Activated naive CD4-positive, alpha-beta T cell treated with anti-CD3 and anti-CD28 coated beads for 36 hours (primary cell): ENCODE results near the gene ARHGAP4. TPM values are rescaled to one million over a fixed set of nuclear protein-coding genes. Genes with fewer than 3 reads are reported as not detected.

Source experiments
- CTCF ChIA-PET: fragments of 350-600 bp; sonication (Branson Sonifier 250); formaldehyde crosslinking; loops from one replicate; lab custom pipeline; 2021; ENCODE audit warnings: antibody characterized with exemption; lab: Charles Lee
- DNase-seq: peaks from one replicate; pipeline ENCODE4 v3.0.0-alpha.2; 2020
- H3K27ac Mint-ChIP-seq: one replicate; pipeline ENCODE4 v1.8.0; 2021; ENCODE audit warnings: mild to moderate bottlenecking, mixed read lengths
- H3K27me3 Mint-ChIP-seq: one replicate; pipeline ENCODE4 v1.8.0; 2021; ENCODE audit warnings: low read depth, mixed read lengths
- H3K36me3 Mint-ChIP-seq: one replicate; pipeline ENCODE4 v1.8.0; 2021; ENCODE audit warnings: low read depth, mixed read lengths
- H3K4me1 Mint-ChIP-seq: one replicate; pipeline ENCODE4 v1.8.0; 2021; ENCODE audit warnings: low read depth, mixed read lengths
- H3K4me3 Mint-ChIP-seq: one replicate; pipeline ENCODE4 v1.8.0; 2021; ENCODE audit warnings: mild to moderate bottlenecking, moderate library complexity, mixed read lengths
- H3K9me3 Mint-ChIP-seq: one replicate; pipeline ENCODE4 v1.8.0; 2021; ENCODE audit warnings: mixed read lengths
- intact Hi-C: fragments of 100-400 bp; cut with micrococcal nuclease; formaldehyde crosslinking; loops from one replicate; pipeline ENCODE4 v1.15.1; 2023
- total RNA-seq, 2 experiments: library from RNA; stranded (reverse); gene quantifications; one replicate each; pipeline ENCODE4 v1.2.3, GENCODE V29; 2021

Gene ARHGAP4
- total RNA-seq, 2 experiments from 2014 or later = 154 to 161 TPM

DNA sequence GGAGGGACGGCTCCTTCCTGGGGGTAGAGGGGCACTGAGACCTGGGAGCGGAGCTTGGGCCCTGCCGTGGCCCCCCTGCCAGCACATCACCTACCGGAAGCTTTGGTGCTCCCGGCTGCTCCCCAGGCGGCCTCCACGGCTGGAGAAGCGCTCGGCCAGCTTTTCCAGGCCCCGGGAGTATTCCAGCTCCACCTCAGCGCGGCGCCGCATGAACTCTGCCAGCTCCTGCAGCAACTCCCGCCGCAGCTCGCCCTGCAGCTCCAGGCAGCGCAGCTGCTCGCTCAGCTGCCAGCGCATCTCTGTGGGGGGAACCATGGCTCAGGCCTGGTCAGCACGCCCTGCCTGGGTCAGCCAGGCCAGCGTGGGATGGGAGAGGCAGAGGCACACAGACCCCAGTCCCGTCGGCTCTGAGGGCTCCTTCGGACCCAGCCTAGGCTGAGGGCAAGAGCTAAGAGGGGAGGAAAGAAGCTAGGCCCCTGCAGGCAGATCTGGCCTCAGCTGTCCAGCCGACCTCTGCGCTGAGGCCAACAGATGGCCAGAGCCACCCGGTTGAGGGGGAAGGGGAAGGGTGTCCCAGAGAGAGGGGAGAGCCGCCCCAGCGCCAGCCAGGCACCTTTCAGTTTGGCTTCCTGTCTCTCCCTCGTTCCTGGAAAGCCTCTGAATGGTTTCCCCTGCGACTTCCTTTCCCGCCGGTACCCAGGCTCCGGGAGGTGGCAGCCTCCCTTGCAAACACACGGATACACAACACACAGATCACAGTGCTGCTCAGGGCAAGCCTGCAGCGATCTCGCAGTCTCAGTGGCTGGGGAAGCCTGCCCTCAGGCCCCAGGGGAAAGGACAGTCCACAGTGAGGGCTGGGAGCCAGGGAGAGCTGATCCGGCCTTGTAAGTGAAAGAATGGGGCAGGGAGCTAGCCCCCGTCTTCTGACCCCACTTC, 4.3 kb downstream of the ARHGAP4 start:
- CTCF ChIA-PET = interaction anchor here (0.7 to 10.6 kb wide), 5 partner anchors 11 to 155 kb away, joined by 3 to 82 read pairs (median 4); partner anchors contain the start of gene RENBP
- intact Hi-C loops = no loop called here
- peaks cover 31% of the 10 kb centered on the region for H3K36me3 Mint-ChIP-seq
- peak overlapping the region; percentile 92 for H3K4me3 Mint-ChIP-seq
- peaks cover 24% of the 10 kb centered on the region for H3K4me1 Mint-ChIP-seq
- no peaks in the 10 kb centered on the region for H3K9me3 Mint-ChIP-seq
- peak overlapping the region; percentile 98 for H3K27ac Mint-ChIP-seq
- no peaks in the 10 kb centered on the region for H3K27me3 Mint-ChIP-seq
- peak; percentile 58 for DNase-seq

DNA sequence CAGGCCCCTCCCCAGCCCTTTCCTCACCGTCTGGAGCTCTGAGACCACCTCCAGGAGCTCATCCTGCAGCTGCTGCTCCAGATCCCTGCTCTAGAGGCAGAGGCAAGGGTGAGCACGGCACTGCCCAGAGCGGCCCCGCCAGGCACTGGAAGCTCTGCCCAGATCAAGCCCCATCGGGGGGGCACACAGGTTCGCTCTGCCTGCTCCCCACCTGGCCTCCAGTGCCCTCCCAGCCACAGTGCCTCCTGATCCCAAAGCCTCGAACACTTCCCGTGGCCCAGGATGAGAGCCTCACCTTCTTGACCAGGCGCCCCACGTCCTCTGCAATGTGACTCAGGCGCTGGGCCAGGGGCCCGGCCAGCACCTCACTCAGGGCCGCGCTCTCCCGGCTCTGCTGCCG, 5.0 kb downstream of the ARHGAP4 start:
- CTCF ChIA-PET = interaction anchor here (10.6 kb wide), 1 partner anchor 26 kb away, joined by 82 read pairs; the partner anchor contains the start of gene RENBP
- H3K9me3 Mint-ChIP-seq = no peaks in the 10 kb centered on the region
- H3K36me3 Mint-ChIP-seq = peaks cover 34% of the 10 kb centered on the region
- no peak for DNase-seq
- no peaks in the 10 kb centered on the region for H3K27me3 Mint-ChIP-seq
- no peak overlapping the region for H3K27ac Mint-ChIP-seq
- H3K4me3 Mint-ChIP-seq = no peak overlapping the region
- peaks cover 24% of the 10 kb centered on the region for H3K4me1 Mint-ChIP-seq
- intact Hi-C loops = no loop called here

DNA sequence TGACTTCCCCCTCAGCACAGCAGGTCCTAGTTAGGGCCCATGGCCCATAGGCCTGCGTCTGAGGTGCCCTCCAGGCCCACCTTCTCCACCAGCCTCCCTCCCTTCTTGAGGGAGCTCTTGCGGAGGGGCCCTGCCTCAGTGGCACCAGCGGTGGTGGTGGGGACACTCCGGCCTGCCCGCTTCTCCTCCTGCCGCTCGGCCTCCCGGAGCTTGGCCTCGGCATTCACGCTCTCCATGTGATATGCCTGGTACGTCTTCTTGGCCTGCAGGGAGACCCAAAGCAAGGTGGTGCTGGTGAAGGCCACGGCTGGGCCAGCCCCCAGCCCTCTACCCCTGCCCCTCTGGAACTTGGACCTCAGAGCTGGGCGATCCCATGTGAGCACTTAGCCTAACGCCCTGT, 5.5 kb downstream of the ARHGAP4 start:
- H3K4me3 Mint-ChIP-seq = no peak overlapping the region
- no peak overlapping the region for H3K27ac Mint-ChIP-seq
- intact Hi-C loops = no loop called here
- CTCF ChIA-PET = interaction anchor here (10.6 kb wide), 1 partner anchor 26 kb away, joined by 82 read pairs; the partner anchor contains the start of gene RENBP
- H3K4me1 Mint-ChIP-seq = peaks cover 24% of the 10 kb centered on the region
- no peaks in the 10 kb centered on the region for H3K27me3 Mint-ChIP-seq
- H3K9me3 Mint-ChIP-seq = no peaks in the 10 kb centered on the region
- peaks cover 32% of the 10 kb centered on the region for H3K36me3 Mint-ChIP-seq
- no peak for DNase-seq

DNA sequence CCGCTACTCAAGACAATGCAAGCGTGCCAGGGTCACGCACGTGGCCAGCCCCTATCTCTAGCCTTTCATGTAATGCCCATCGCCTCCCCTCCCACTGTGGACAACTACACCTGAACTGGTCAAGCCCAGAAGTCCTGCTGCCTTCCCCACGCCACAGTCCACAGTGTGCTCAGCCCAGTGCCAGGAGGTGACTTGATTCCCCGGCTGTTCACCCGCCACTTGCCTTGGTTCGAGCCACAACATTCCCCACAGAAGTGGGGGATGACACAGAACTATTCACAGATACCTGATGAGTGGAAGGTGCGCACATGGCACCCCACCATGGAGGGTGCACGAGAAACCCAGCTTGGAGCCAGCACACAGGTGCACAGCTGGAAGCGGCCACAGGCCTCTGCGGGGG, 6.8 kb downstream of the ARHGAP4 start:
- Mint-ChIP-seq H3K4me3 (no peak overlapping the region), H3K36me3 (peaks cover 27% of the 10 kb centered on the region), H3K27ac (no peak overlapping the region), H3K4me1 (peaks cover 24% of the 10 kb centered on the region), H3K27me3 (no peaks in the 10 kb centered on the region), H3K9me3 (no peaks in the 10 kb centered on the region)
- intact Hi-C loops = no loop called here
- CTCF ChIA-PET = no interaction called here
- DNase-seq = no peak

DNA sequence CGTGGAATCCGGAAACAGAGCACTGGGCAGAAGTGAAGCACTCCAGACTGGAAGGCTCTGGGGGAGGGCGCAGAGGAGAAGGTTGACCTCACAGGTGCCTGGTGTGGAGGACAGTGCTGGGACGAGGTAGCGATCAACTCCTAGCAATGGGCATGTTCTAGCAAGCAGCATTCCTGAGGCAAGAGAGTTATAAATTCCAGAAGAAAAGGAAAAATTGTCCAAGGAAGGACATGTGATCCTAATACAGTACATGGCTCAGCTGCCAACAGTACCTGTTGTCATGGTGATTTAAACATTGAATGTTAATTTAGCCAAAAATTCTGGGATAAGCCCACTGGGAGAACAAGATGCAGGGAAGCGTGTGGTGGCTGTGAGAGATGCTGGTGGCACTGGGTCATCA, 8.2 kb downstream of the ARHGAP4 start:
- no peak overlapping the region for H3K4me3 Mint-ChIP-seq
- DNase-seq = no peak
- no peaks in the 10 kb centered on the region for H3K27me3 Mint-ChIP-seq
- peaks cover 17% of the 10 kb centered on the region for H3K4me1 Mint-ChIP-seq
- H3K27ac Mint-ChIP-seq = no peak overlapping the region
- peaks cover 24% of the 10 kb centered on the region for H3K36me3 Mint-ChIP-seq
- H3K9me3 Mint-ChIP-seq = no peaks in the 10 kb centered on the region
- intact Hi-C loops = no loop called here
- CTCF ChIA-PET = no interaction called here

DNA sequence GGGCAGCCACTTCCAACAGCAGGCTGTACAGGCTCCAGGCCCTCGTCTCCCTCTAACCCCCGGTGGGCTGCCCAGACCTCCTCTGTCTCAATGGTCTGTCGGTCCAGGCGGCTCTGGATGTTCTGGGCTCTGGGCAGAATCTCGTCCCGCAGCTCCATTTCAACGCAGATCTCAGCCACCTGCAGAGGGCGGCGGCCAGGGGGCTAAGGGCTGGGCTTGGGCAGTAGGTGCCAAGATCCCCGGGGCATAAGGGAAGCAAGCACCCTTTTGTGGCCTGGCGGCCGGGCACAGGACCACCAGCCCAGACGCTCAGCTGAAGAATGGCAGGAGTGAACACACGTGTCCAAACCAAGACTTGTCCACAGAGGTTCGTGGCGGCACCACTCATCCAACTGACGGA, 12.4 kb downstream of the ARHGAP4 start:
- no peak overlapping the region for H3K27ac Mint-ChIP-seq
- CTCF ChIA-PET = no interaction called here
- no peak overlapping the region for H3K4me3 Mint-ChIP-seq
- intact Hi-C loops = no loop called here
- H3K27me3 Mint-ChIP-seq = no peaks in the 10 kb centered on the region
- H3K4me1 Mint-ChIP-seq = peaks cover 11% of the 10 kb centered on the region
- no peaks in the 10 kb centered on the region for H3K9me3 Mint-ChIP-seq
- no peak for DNase-seq
- peaks cover 21% of the 10 kb centered on the region for H3K36me3 Mint-ChIP-seq

DNA sequence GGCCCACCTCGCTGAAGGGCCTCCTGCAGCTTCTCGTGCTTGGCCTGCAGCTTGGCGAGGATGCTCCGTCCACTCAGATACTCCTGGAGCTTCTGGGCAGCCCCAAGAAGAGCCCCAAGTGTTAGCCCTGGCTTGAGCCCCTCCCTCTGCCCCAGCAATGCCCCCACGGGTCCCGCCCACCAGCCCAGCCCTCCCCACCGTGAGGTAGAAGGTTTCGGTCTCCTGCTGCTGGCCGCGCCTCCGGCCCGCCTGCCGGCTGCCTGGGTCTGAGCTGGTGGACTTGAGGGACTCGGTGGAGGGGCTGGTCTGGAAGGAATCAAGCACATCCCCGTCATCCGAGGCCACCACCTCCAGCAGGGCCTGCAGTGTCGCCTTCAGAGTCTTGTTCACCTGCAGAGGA, 12.9 kb downstream of the ARHGAP4 start:
- Mint-ChIP-seq H3K36me3 (peaks cover 20% of the 10 kb centered on the region), H3K4me3 (no peak overlapping the region), H3K9me3 (no peaks in the 10 kb centered on the region), H3K27ac (no peak overlapping the region), H3K4me1 (peaks cover 11% of the 10 kb centered on the region), H3K27me3 (no peaks in the 10 kb centered on the region)
- CTCF ChIA-PET = no interaction called here
- DNase-seq = no peak
- intact Hi-C loops = no loop called here

DNA sequence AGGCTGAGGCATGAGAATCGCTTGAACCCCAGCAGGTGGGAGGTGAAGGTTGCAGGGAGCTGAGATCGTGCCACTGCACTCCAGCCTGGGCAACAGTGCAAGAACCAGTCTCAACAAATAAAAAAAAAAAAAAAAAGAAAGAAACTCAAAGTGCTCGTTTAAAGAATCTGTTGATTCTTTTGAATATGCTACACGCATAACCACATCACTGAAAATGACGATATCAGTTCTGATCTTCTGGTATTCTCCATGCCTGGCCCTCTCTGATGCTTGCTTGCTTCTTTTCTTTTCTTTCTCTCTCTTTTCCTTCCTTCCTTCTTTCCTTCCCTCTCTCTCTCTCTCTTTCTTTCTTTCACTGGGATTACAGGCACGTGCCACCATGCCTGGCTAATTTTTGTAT, 14.3 kb downstream of the ARHGAP4 start:
- Mint-ChIP-seq H3K9me3 (no peaks in the 10 kb centered on the region), H3K27ac (no peak overlapping the region), H3K27me3 (no peaks in the 10 kb centered on the region), H3K4me3 (no peak overlapping the region), H3K36me3 (peaks cover 12% of the 10 kb centered on the region), H3K4me1 (peaks cover 8% of the 10 kb centered on the region)
- CTCF ChIA-PET = no interaction called here
- intact Hi-C loops = no loop called here
- DNase-seq = no peak

DNA sequence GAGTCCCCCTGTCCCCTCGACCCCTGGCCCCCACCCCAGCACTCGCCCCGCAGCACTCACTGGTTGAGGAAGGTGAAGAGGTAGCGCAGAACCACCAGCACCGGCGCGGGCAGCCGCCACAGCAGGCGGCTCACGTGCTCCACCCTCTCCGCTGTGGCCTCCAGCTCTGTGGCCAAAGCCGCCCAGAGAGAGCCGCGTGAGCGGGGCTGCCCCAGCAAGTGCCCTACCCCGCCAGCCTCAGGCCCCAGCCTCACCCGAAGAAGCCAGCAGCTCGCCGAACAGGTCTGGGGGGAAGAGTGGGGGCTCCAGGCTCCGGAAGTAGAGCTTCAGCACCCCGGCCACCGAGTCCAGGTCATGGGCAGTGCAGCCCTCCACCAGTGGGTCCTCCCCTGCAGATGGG, 15.6 kb downstream of the ARHGAP4 start:
- no peak for DNase-seq
- Mint-ChIP-seq H3K4me1 (peaks cover 8% of the 10 kb centered on the region), H3K4me3 (no peak overlapping the region), H3K36me3 (peaks cover 10% of the 10 kb centered on the region), H3K27me3 (no peaks in the 10 kb centered on the region), H3K9me3 (no peaks in the 10 kb centered on the region), H3K27ac (no peak overlapping the region)
- CTCF ChIA-PET = interaction anchor here (0.6 kb wide), 1 partner anchor 73 kb away, joined by 5 read pairs; no protein-coding TSS in a partner anchor
- intact Hi-C loops = no loop called here

DNA sequence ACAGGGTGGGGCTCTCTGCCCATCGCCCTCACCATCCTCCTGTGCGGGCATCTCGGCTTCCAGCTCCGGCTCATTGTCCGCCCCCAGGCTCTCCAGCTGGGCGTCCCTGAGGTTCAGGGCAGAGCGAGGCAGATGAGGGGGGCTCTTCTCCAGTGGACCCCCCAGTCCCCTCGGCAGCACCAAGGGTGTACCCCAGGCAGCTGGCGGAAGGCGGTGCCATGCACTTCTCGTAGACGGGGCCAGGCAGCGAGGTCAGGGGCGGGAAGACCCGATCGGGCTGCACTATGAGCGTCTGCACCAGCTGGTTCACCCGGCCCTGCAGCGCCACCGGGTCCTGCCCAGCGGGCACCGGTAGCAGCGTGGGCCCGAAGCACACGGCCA, 16.1 kb downstream of the ARHGAP4 start:
- no peak overlapping the region for H3K27ac Mint-ChIP-seq
- H3K36me3 Mint-ChIP-seq = peaks cover 10% of the 10 kb centered on the region
- no peak overlapping the region for H3K4me3 Mint-ChIP-seq
- intact Hi-C loops = no loop called here
- peaks cover 8% of the 10 kb centered on the region for H3K4me1 Mint-ChIP-seq
- H3K27me3 Mint-ChIP-seq = no peaks in the 10 kb centered on the region
- DNase-seq = no peak
- no peaks in the 10 kb centered on the region for H3K9me3 Mint-ChIP-seq
- CTCF ChIA-PET = no interaction called here

DNA sequence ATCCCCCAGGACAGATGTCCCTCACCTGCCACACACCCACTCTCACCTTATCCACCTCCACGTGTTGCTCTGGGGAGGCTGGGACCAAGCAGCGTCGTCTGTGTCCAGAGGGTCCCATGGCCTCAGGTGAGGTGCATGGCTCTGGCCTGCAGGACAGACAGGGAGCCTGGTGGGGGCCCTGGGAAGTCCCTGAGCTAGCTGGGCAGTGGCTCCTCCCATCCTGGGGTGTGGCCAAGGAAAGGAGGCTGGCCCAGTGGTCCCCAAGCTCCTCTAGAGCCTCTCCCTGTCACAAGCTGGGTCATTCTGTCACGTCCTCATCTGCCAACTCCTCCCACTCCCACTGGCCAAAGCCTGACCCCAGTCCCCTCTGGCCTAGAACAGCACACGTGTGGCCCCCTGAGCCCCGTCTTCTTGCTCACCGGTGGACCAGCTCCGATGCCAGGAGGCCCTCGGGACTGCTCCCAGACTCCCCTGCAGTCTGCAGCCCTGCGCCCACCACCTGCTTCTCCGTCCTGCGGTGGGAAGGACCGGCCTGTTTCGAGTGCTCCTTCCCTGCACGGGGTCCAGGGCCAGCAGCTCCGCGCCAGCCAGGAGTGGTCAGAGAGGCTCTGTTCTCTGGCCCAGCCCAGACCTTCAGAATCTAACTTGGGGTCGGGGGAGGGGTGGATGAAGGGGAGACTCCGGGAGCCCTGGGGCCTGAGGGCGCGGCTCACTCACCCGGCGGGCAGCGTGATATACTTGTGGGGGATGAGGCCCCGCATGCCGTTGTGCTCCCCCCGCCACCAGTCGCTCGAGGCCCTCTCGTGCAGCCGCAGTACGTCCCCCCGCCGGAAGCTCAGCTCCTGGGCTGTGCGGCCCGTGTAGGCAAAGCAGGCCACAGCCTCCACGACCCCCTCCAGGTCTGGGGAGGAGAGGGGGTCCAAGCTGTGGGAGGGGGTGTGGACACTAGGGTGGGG, 16.8 kb downstream of the ARHGAP4 start:
- Mint-ChIP-seq H3K4me3 (no peak overlapping the region), H3K4me1 (peaks cover 11% of the 10 kb centered on the region), H3K27me3 (no peaks in the 10 kb centered on the region), H3K27ac (no peak overlapping the region), H3K9me3 (no peaks in the 10 kb centered on the region), H3K36me3 (peaks cover 10% of the 10 kb centered on the region)
- DNase-seq = no peak
- intact Hi-C loops = no loop called here
- CTCF ChIA-PET = no interaction called here

DNA sequence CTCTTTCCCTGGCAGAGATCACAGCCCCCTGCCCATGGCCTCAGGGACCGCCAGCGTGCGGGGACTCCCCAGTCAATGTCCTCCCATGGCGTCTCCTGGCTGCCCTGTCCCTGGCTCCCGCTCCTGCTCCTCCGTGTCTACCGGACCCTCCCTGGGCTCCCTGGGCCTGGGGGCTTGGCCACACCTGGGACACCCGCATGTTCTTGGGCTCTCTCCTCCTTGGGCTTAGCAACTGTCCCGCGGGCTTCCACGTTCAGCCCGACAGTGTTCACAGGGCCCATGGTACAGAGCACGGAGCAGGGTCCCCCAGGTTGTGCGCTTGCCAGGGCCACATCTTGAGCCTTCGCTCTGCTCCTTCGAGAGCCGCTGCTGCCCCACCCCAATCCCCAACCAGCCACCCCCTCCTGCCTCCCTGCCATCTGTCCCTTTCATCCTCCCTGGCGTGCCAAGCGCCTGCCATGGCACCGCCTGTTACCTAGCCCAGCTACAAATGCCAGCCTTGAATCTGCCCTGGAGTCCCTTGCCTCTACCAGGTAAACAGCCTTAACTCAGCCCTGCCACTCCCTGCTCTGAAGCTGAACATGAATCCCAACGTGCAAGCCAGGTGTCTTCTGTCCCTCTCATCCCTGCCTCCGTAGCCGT, 17.7 kb downstream of the ARHGAP4 start:
- H3K9me3 Mint-ChIP-seq = no peaks in the 10 kb centered on the region
- no peaks in the 10 kb centered on the region for H3K27me3 Mint-ChIP-seq
- intact Hi-C loops = no loop called here
- no peak for DNase-seq
- no peak overlapping the region for H3K4me3 Mint-ChIP-seq
- peaks cover 18% of the 10 kb centered on the region for H3K4me1 Mint-ChIP-seq
- peaks cover 6% of the 10 kb centered on the region for H3K36me3 Mint-ChIP-seq
- H3K27ac Mint-ChIP-seq = no peak overlapping the region
- CTCF ChIA-PET = no interaction called here
